HepG2 (cell line): ENCODE data around the gene MFAP3L. TPM values are rescaled to one million over a fixed set of nuclear protein-coding genes. Genes with fewer than 3 reads are reported as not detected.
A peak's percentile ranks its signal among the peaks of the same experiment; 100 is the strongest.

Source experiments
- ELF4 ChIP-seq: sonication (generic); formaldehyde crosslinking; IDR thresholded peaks from 2 replicates; pipeline ENCODE4 v1.5.0; 2020; ENCODE audit warnings: missing genetic modification reagents, mild to moderate bottlenecking, moderate library complexity, borderline replicate concordance
- GFI1 ChIP-seq: sonication (generic); formaldehyde crosslinking; IDR thresholded peaks from 2 replicates; pipeline ENCODE4 v1.5.0; 2020; ENCODE audit warnings: missing genetic modification reagents, mild to moderate bottlenecking, borderline replicate concordance
- JDP2 ChIP-seq: sonication (generic); formaldehyde crosslinking; IDR thresholded peaks from 2 replicates; pipeline ENCODE4 v1.8.1; 2022; ENCODE audit warnings: missing genetic modification reagents, borderline replicate concordance
- MAFG ChIP-seq: sonication (generic); formaldehyde crosslinking; IDR thresholded peaks from 2 replicates; pipeline ENCODE4 v1.5.1; 2020; ENCODE audit warnings: mild to moderate bottlenecking, missing genetic modification reagents
- MLLT10 ChIP-seq: sonication (generic); formaldehyde crosslinking; IDR thresholded peaks from 2 replicates; pipeline ENCODE4 v1.4.0; 2020; ENCODE audit warnings: missing genetic modification reagents
- NBN ChIP-seq: fragments of 450-650 bp; conservative IDR thresholded peaks from 2 replicates; pipeline ENCODE4 v1.6.1; 2017
- POLR2A ChIP-seq, 2 experiments: IDR thresholded peaks; 2 replicates each; pipeline ENCODE4 v1.6.1; 2011; ENCODE audit warnings: low read depth in 2 of 2, low read length in 2 of 2, mild to moderate bottlenecking in 1 of 2, moderate library complexity in 1 of 2; ENCODE audit not compliant: insufficient read depth in 1 of 2
- RFX5 ChIP-seq: IDR thresholded peaks from 2 replicates; pipeline ENCODE4 v1.6.1; 2011; ENCODE audit warnings: low read depth, low read length, improper control_type of control experiment
- RXRA ChIP-seq: sonication (generic); formaldehyde crosslinking; IDR thresholded peaks from 2 replicates; pipeline ENCODE4 v1.5.1; 2020; ENCODE audit warnings: missing genetic modification reagents
- ZBTB3 ChIP-seq: sonication (generic); formaldehyde crosslinking; IDR thresholded peaks from 2 replicates; pipeline ENCODE4 v1.4.0; 2020; ENCODE audit warnings: low read depth, mild to moderate bottlenecking, moderate library complexity, missing genetic modification reagents, borderline replicate concordance
- ZNF207 ChIP-seq: fragments of 450-650 bp; IDR thresholded peaks from 2 replicates; pipeline ENCODE4 v1.6.1; 2016; ENCODE audit warnings: antibody characterized with exemption, borderline replicate concordance
- ZNF3 ChIP-seq: IDR thresholded peaks from 2 replicates; pipeline ENCODE4 v1.7.0; 2017; ENCODE audit warnings: inconsistent platforms
- ZNF569 ChIP-seq: sonication (generic); formaldehyde crosslinking; IDR thresholded peaks from 2 replicates; pipeline ENCODE4 v1.5.0; 2020; ENCODE audit warnings: mild to moderate bottlenecking, missing genetic modification reagents, moderate library complexity, borderline replicate concordance
- ZNF572 ChIP-seq: sonication (generic); formaldehyde crosslinking; IDR thresholded peaks from 2 replicates; pipeline ENCODE4 v1.5.1; 2020; ENCODE audit warnings: mild to moderate bottlenecking, missing genetic modification reagents
- ZNF737 ChIP-seq: sonication (generic); formaldehyde crosslinking; IDR thresholded peaks from 2 replicates; pipeline ENCODE4 v1.5.0; 2020; ENCODE audit warnings: missing genetic modification reagents, mild to moderate bottlenecking, borderline replicate concordance
- ZNF75D ChIP-seq: sonication (generic); formaldehyde crosslinking; IDR thresholded peaks from 2 replicates; pipeline ENCODE4 v1.8.1; 2023; ENCODE audit warnings: missing genetic modification reagents, mild to moderate bottlenecking, borderline replicate concordance
- ZNF792 ChIP-seq: IDR thresholded peaks from 2 replicates; pipeline ENCODE4 v1.6.1; 2016
- polyA plus RNA-seq, 8 experiments: library from polyadenylated mRNA; depleted of rRNA in 3 of 8; stranded (reverse) in 7 of 8; unstranded in 1 of 8; fragments of >200 nt; fragmentation: Illumina TruSeq in 4 of 8; extraction: Trizol in 4 of 8; gene quantifications; 2 replicates each; pipeline versions ENCODE4 v1.2.1 to v1.2.3, GENCODE V29; 2011 to 2016; ENCODE audit warnings: low read depth in 4 of 8, missing spikeins in 1 of 8, mixed read lengths in 1 of 8; ENCODE audit not compliant: insufficient read depth in 1 of 8
- total RNA-seq, 5 experiments: library from RNA; depleted of rRNA; stranded (reverse); fragments of >200 nt; fragmentation: Illumina TruSeq; extraction: Trizol; gene quantifications; 2 replicates each; pipeline ENCODE4 v1.2.3, GENCODE V29; 2016; ENCODE audit warnings: low read depth in 1 of 5
- TF ChIP-seq, protein P1 (sequence below): IDR thresholded peaks from 2 replicates; pipeline ENCODE4 v1.6.1; 2016
- TF ChIP-seq, protein P2 (sequence below): sonication (generic); formaldehyde crosslinking; IDR thresholded peaks from 2 replicates; pipeline ENCODE4 v1.8.1; 2023; ENCODE audit warnings: mild to moderate bottlenecking, missing genetic modification reagents, borderline replicate concordance
- TF ChIP-seq, protein P3 (sequence below): sonication (generic); formaldehyde crosslinking; IDR thresholded peaks from 2 replicates; pipeline ENCODE4; 2020; ENCODE audit warnings: missing genetic modification reagents, mild to moderate bottlenecking, borderline replicate concordance
- TF ChIP-seq, protein P4 (sequence below): IDR thresholded peaks from 2 replicates; pipeline ENCODE4 v1.6.1; 2016; ENCODE audit warnings: missing genetic modification reagents, missing compliant biosample characterization

Gene MFAP3L
- total and polyA plus RNA-seq, 2 of the 13 experiments (the other 11 are each of a cell fraction or from before 2014, with no cell fraction given), result 1.5 to 3.6 TPM

DNA sequence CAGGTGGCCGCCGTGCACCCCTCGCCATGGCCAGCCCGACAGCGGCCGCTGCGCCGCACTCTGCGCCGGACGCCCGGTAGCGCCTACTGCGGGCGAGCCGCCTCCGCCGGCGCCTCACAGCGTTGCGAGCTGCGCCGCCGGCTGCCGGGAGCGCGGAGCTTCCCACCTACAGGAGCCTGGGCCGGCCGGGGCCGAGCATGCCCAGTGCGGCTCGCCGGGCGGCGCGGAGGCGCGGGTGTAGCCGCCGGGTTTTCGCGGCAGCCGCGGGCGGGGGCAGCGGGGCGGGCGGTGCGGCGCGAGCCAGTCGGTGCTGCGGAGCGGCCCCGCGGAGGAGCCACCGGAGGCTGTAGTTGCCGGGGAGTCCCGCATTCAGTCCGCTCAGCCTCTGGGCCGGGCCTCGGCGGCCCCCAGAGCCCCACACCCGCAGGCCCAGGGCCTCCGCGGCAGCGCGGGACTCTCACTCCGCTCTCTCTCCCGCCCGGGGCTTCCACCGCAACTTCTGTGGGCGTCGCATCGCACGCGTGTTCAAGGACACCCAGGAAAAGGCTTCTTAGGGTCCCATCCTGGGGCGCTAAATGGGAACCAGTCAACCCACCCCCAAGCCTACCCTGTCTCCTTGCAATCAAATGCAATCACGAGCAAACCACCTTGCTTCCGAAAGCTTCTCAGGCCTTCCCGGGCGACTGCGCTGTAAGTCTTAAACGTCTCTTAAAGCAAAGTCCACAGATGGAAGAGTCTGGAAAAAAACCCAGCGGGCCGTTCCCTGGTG is at the start of gene MFAP3L (continued):
- TF ChIP-seq ZNF737 (no peak), POLR2A (IDR thresholded peaks at IDR 0.05; ENCODE audit: insufficient read depth in 1 of 2, low read depth in 2 of 2, low read length in 2 of 2) (peak; percentile 51 to 77), JDP2 (no peak), RFX5 (no peak), ZNF569 (CRISPR knock-in tag) (no peak), MLLT10 (no peak), MAFG (no peak), ZNF3 (no peak), ZBTB3 (CRISPR knock-in tag) (no peak), ELF4 (CRISPR knock-in tag) (no peak), ZNF75D (CRISPR knock-in tag) (no peak), ZNF207 (no peak), RXRA (CRISPR knock-in tag) (no peak), ZNF572 (no peak), ZNF792 (CRISPR knock-in tag) (no peak), NBN (no peak), GFI1 (CRISPR knock-in tag) (no peak; the same call in 1 of the 2 replicates)
- TF ChIP-seq, protein P1, sequence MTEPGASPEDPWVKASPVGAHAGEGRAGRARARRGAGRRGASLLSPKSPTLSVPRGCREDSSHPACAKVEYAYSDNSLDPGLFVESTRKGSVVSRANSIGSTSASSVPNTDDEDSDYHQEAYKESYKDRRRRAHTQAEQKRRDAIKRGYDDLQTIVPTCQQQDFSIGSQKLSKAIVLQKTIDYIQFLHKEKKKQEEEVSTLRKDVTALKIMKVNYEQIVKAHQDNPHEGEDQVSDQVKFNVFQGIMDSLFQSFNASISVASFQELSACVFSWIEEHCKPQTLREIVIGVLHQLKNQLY (CRISPR knock-in tag), result no peak
- TF ChIP-seq, protein P2, sequence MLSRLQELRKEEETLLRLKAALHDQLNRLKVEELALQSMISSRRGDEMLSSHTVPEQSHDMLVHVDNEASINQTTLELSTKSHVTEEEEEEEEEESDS (CRISPR knock-in tag), result no peak
- TF ChIP-seq, protein P3, sequence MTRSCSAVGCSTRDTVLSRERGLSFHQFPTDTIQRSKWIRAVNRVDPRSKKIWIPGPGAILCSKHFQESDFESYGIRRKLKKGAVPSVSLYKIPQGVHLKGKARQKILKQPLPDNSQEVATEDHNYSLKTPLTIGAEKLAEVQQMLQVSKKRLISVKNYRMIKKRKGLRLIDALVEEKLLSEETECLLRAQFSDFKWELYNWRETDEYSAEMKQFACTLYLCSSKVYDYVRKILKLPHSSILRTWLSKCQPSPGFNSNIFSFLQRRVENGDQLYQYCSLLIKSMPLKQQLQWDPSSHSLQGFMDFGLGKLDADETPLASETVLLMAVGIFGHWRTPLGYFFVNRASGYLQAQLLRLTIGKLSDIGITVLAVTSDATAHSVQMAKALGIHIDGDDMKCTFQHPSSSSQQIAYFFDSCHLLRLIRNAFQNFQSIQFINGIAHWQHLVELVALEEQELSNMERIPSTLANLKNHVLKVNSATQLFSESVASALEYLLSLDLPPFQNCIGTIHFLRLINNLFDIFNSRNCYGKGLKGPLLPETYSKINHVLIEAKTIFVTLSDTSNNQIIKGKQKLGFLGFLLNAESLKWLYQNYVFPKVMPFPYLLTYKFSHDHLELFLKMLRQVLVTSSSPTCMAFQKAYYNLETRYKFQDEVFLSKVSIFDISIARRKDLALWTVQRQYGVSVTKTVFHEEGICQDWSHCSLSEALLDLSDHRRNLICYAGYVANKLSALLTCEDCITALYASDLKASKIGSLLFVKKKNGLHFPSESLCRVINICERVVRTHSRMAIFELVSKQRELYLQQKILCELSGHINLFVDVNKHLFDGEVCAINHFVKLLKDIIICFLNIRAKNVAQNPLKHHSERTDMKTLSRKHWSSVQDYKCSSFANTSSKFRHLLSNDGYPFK (CRISPR knock-in tag), result no peak
- TF ChIP-seq, protein P4, sequence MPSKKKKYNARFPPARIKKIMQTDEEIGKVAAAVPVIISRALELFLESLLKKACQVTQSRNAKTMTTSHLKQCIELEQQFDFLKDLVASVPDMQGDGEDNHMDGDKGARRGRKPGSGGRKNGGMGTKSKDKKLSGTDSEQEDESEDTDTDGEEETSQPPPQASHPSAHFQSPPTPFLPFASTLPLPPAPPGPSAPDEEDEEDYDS (CRISPR knock-in tag), result no peak
